Left renal cortex interstitium (tissue), 4 donors: ENCODE results near the gene PIPOX. TPM values are rescaled to one million over a fixed set of nuclear protein-coding genes. Genes with fewer than 3 reads are reported as not detected.

ENCODE experiments used
- DNase-seq, 4 donors: peaks; one replicate each; pipeline ENCODE4 v3.0.0-alpha.2; 2013; ENCODE audit warnings: low read depth in 4 of 4, low spot score in 2 of 4, missing footprints in 1 of 4
- polyA plus RNA-seq, 4 donors: library from polyadenylated mRNA; unstranded; fragments of 120-200 nt; gene quantifications; one replicate each; pipeline ENCODE4 v1.2.1, GENCODE V29; 2013; ENCODE audit not compliant: insufficient read length in 4 of 4

PIPOX gene
- polyA plus RNA-seq, 4 donors, result 4.2 to 12.6 (median 9.1) TPM

GRCh38 chr17:29018788-29019474 is 24.0 kb upstream of the PIPOX start:
- no peak for DNase-seq

- DNase-seq, result no peak
Observed at GRCh38 chr17:29019475-29020181, 23.3 kb upstream of the PIPOX start.

GRCh38 chr17:29020576-29020975 is 22.4 kb upstream of the PIPOX start:
- no peak for DNase-seq

GRCh38 chr17:29021226-29021625 is 21.7 kb upstream of the PIPOX start:
- no peak for DNase-seq

- DNase-seq, result no peak
Observed at GRCh38 chr17:29022074-29022473, 20.9 kb upstream of the PIPOX start.

- no peak for DNase-seq
Observed at GRCh38 chr17:29024316-29024952, 18.5 kb upstream of the PIPOX start.

- no peak for DNase-seq
Observed at GRCh38 chr17:29031488-29031887, 11.5 kb upstream of the PIPOX start.

GRCh38 chr17:29032013-29032856 is 10.7 kb upstream of the PIPOX start:
- DNase-seq, result no peak

- DNase-seq, result no peak
Observed at GRCh38 chr17:29032857-29033197, 10.1 kb upstream of the PIPOX start.

- DNase-seq, result no peak
Observed at GRCh38 chr17:29034510-29034909, 8.4 kb upstream of the PIPOX start.

- DNase-seq, result no peak
Observed at GRCh38 chr17:29036584-29036983, 6.4 kb upstream of the PIPOX start.

- no peak for DNase-seq
Observed at GRCh38 chr17:29037739-29038084, 5.2 kb upstream of the PIPOX start.

GRCh38 chr17:29038085-29038795 is 4.7 kb upstream of the PIPOX start:
- DNase-seq, result no peak

- DNase-seq, result no peak
Observed at GRCh38 chr17:29039764-29040598, 3.0 kb upstream of the PIPOX start.

GRCh38 chr17:29041091-29041490 is 1.9 kb upstream of the PIPOX start:
- DNase-seq, result no peak

- DNase-seq, result no peak
Observed at GRCh38 chr17:29041571-29041970, 1.4 kb upstream of the PIPOX start.

GRCh38 chr17:29042026-29042678 is 789 bp upstream of the PIPOX start:
- no peak for DNase-seq

GRCh38 chr17:29043539-29044145 is 701 bp downstream of the PIPOX start:
- no peak for DNase-seq

GRCh38 chr17:29045026-29045425 is 2.1 kb downstream of the PIPOX start:
- no peak for DNase-seq
